Measurements from ENCODE around the gene BIRC3.
"Not testable (repeated sequence)": the region's sequence is repeated elsewhere in the genome, so short reads cannot be mapped to it uniquely, and the experiment has no call there.

BIRC3 gene

DNA sequence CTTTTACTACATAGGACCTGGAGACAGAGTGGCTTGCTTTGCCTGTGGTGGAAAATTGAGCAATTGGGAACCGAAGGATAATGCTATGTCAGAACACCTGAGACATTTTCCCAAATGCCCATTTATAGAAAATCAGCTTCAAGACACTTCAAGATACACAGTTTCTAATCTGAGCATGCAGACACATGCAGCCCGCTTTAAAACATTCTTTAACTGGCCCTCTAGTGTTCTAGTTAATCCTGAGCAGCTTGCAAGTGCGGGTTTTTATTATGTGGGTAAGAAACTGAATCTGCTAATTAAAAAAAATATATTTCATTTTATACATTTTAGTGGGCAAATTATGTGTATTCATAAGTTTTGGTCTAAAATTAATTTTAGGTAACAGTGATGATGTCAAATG is 7.8 kb downstream of the BIRC3 start:
- DNase-seq (ENCODE audit: low read depth): no peak

DNA sequence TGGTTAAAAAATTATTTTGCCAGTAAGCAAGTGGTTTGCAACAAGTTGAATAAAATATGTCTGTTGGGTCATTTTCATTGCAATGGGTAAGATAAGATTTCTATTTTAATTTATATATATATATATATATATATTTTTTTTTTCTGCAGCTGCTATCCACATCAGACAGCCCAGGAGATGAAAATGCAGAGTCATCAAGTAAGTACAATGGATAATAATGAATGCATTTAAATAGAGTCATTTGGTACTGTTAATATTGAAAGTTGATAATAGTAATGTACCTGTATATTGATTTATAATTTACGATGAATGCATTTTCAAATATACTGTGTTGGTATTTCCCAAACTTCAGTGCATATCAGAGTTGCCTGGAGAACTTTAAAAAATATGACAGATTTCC is 11.5 kb downstream of the BIRC3 start:
- no peak for DNase-seq (ENCODE audit: low read depth)

DNA sequence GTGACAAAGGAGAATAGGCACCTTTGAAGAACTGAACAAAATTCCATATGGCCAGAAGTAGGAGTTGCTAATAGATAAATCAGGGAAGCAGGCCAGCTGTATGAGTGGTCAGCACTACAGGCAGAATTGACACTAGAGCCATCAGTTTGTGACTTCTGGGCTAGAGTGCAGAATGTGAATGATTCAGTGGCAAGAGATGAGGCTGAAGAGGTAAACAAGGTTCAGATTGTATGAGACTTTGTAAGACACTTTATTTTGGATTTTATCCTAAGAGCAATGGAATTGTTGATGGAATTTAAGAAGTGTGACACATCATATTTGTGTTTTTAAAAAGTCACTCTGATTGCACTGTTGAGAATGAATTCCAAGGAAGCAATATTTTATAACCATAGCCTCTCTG is 12.9 kb downstream of the BIRC3 start:
- DNase-seq (ENCODE audit: low read depth): no peak

DNA sequence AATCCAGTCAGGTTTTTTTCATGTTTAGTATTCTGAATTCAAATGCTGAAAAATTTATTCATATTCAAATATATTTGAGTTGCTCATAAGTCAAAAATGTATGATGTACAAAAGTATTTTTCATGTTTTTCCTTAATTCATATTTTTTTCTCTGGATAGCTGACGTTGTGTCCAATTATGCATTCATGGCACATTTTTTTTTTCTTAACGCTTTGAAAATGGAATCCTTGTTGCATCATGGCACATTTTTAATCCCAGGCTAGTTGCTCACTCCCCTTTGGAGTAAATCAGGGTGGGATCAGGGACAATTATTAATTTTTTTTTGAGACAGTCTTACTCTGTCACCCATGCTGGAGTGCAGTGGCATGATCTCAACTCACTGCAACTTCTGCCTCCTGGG is 14.1 kb downstream of the BIRC3 start:
- no peak for DNase-seq (ENCODE audit: low read depth)

DNA sequence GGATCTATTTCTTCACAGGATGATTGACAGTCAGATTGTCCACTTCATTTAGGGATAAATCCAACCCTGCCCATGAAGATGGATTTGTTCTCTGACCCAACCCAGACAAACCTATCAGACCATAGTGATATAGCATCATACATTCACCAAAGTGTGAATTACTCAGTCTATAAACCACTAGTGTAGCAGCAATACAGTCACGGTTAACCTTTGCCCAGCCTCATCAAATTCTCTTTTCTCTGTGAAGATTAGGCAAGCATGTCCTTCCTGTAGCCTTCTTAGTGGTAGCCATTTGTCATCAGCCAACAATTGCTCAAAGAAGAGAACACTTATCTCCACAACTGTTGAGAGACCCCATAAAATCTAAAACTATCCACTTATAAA is 15.3 kb downstream of the BIRC3 start:
- no peak for DNase-seq (ENCODE audit: low read depth)

DNA sequence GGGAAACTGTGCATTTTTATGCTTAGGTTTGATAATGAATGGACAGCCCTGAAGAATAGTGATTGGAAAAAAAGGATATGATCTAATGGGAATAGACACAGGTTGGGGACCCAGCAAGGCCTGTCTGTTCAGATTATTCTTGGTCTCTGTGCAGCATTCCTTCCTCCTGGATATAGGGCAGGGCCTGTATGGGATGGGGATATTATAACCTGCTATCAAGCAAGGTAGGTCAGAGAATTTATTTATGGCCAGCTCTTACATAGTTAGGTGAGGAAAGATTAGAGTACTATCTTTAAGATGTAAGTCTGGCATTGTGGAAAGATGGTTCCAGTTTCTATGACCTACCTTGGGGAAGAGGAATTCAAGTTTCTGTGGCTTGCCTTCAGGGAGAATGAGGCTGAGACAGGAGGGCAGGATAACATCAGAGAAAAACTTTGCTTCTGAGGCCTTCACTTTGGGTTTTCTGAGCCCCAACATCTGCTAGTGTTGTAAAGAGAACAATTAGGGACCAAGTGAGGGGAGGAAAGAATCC is 21.3 kb downstream of the BIRC3 start:
- no peak for DNase-seq (ENCODE audit: low read depth)

DNA sequence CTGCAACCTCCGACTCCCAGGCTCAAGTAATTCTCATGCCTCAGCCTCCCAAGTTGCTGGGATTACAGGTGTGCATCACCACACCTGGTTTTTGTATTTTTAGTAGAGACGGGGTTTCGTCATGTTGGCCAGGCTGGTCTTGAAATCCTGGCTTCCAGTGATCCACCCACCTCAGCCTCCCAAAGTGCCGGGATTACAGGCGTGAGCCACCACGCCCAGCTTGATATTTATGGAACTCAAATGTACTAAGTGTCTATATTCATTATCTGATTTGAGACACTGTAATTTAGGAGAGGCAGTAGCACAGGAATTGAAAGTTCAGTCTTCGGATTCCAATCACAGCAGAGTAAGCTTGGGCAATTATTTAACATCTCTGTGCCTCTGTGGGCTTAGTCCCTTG is 24.0 kb downstream of the BIRC3 start:
- not testable (repeated sequence) for DNase-seq (ENCODE audit: low read depth)

DNA sequence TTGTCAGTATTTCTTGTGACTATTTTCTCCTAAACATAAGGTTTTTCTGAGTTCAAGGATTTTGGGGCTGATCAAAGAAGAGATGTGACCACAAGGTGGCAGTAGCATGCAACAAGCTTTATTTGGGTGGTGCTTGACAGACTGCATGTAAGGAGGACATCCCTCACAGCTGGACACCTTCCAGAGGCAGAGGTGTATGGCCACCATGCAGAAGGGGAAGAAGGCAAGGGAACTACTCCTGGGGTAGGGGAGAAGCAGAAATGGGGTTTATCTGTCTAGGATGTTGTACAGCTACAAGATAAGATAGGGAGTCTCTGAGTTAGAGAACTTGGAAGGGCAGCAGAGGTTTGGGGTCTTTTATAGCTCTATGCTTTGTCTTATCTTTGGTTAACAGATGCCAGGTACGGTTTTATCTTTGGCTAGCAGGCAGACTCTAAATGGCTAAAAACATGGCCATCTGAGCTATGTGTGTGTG is 24.6 kb downstream of the BIRC3 start:
- DNase-seq (ENCODE audit: low read depth): peak; percentile 30

DNA sequence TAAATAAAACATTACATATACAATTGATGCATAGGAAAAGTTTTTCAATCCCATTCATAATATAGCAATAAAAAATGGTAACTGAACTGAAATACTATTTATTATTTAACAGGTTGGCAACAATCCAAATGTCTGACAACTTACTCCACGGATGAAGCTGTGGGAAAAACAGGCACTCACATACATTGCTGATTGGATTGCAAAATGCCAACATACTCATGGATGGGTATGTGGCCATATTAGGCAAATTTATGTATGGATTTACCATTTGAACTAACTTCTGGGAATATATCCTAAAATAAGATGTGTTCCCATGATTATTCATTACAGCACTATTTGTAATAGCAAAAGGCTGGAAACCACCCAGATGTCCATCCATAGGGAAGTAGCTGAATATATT is 26.5 kb downstream of the BIRC3 start:
- DNase-seq (ENCODE audit: low read depth): no peak

DNA sequence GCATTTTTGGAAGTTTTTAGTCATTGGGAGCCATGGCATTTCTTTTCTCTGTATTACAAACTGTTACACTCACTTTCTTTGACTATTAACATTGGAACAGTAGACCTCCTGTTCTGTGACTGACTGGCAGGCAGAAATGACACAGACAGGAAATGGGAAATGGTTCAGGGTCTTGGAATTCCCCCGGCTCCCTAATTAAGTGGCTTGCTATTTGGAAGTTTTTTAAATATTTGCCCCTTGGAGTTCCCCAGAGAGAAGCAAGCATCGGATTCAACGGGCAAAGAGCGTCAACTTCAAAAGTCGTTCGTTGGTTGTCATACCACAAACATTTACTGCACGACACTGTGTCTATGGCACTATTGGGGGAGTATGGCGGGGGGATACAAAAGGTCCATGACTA is 28.6 kb downstream of the BIRC3 start:
- peak; percentile 41 for DNase-seq (ENCODE audit: low read depth)

DNA sequence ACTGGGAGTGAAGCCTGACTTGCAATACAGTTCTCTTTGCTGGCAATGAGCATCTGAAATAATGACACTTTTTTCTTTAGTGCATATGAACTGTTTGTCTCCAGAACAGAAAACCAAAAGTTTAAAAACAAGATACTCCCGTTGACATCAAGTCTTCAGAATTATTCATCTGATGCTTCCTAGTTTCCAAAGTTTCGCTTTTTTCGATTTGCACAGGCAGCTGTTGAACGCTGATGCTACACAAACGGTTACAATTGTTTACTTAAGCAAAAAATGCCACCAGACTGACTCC is 29.1 kb downstream of the BIRC3 start:
- no peak for DNase-seq (ENCODE audit: low read depth)

DNA sequence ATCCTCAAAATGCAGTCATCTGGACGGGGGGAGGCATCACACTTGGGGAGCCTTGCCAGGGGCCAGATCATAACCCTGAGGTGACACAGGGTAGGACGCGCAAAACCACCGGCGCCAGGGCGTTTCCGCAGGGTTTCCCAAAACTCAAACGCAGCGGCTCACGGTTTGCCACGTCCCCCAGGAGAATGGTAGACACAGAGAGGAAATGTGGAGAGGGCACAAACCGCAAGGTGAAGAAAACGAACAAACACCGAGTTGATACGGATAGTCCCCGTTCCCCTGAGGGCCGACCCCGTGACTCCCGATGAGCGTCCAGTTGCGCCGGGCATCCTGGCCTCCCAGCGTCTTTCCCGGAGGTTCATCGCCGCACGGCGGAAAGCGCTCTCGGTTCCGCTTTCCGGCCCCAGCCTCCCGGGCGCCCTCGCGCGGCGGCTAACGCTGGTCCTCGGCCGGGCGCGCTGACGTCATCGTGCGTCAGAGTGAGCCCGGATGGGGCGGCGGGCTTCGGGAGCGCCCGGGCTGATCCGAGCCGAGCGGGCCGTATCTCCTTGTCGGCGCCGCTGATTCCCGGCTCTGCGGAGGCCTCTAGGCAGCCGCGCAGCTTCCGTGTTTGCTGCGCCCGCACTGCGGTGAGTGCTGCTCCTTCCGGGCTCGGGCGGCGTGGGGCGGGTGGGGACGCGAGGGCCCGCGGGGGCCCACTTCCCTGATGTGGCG is 29.6 kb downstream of the BIRC3 start, which contains the start of gene BIRC2:
Gene BIRC2, plus strand, starts transcription at position 467 of the 714 bp plus-strand sequence. CDS start 2,641 bp downstream, outside the sequence.
- DNase-seq (ENCODE audit: low read depth): peak; percentile 95

DNA sequence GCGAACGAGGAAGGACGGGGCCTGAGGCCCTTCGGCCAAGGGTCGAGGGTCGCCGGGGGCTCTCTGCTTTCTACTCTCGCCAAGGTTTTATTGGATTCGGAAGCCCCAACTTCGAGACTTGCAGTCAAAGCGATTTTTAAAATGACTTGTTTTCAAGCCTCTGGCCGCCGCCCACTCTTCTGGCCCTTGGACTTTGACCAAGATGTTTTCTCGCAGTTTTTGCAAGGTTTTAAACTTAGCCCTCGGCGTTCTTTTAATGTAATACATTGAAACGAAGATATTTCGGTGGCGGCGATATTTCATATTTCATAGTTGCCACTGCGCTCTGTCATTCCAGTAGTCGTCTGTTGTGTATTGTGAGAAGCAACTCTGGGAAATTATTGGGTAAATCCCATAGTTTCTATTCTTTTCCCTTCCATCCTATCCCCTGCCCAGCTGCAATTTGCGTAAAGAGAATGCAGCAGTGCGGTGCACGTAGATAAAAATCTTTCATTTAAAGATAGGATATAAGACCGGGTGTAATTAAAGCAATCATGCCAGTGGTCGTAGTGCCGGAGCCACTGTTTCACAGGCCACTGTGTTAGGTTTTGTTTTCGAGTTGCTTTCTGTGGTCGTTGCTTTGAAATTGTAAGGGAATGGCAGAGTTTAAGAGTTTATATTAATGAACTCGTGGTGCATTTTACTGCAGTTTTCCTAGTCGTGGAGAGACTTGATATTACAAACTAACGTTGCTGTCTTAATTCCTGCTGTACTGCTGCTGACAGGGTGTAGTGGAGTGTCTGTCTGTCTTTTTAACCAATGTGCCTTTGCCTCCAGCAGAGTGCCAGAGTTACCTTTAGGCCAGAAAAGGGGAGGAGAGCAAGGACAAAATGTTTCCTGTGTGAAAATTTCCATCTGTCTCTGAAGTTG is 30.4 kb downstream of the BIRC3 start:
- no peak for DNase-seq (ENCODE audit: low read depth)

DNA sequence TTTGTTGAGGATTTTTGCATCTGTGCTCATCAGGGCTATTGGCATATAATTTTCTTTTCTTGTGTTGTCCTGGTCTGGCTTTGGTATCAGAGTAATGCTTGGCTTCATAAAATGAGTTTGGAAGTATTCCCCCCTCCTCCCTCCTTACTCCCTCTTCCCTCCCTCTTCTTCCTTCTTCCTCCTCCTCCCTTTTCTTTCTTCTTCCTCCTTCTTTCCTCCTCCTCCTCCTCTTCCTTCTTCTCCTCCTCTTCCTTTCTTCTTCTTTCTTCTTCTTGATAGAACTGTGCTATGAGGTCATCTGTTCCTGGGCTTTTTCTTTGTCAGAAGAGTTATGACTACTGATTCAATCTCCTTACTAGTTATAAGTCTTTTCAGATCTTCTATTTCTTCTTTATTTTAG is 39.8 kb downstream of the BIRC3 start:
- no peak for DNase-seq (ENCODE audit: low read depth)

DNA sequence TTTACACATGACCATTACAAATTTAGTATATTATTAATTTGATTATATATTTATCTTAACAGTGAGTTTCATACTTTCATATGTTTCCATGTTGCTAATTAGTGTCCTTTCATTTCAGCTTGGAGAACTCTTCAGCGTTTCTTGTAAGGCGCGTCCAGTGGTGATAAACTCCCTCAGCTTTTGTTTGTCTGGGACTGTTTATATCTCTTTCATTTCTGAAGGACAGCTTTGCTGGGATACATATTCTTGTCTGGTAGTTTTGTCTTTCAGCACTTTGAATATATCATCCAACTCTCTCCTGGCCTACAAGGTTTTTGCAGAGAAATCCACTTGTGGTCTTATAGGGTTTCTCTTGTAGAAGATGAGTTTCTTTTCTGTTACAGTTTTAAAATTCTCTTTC is 42.1 kb downstream of the BIRC3 start:
- no peak for DNase-seq (ENCODE audit: low read depth)

DNA sequence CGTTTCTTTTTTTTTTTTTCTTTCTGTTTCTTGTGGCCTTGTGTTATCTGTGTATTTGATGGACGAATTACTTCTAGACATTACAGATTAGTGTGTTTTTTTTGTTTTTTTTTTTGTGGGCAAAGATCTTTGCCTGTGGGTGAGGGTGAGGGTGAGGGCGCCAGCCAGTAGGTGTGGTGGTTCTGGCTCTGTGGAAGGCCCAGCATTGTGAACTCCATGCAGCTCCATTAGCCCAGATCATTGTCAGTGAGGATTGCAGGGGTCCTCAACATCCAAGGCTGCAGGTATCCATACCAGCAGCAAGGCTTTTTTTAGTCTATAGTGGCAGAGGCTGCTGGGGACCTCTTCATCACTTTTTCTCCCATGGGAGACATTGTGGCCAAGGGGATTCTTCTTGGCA is 43.4 kb downstream of the BIRC3 start:
- DNase-seq (ENCODE audit: low read depth): peak; percentile 30

DNA sequence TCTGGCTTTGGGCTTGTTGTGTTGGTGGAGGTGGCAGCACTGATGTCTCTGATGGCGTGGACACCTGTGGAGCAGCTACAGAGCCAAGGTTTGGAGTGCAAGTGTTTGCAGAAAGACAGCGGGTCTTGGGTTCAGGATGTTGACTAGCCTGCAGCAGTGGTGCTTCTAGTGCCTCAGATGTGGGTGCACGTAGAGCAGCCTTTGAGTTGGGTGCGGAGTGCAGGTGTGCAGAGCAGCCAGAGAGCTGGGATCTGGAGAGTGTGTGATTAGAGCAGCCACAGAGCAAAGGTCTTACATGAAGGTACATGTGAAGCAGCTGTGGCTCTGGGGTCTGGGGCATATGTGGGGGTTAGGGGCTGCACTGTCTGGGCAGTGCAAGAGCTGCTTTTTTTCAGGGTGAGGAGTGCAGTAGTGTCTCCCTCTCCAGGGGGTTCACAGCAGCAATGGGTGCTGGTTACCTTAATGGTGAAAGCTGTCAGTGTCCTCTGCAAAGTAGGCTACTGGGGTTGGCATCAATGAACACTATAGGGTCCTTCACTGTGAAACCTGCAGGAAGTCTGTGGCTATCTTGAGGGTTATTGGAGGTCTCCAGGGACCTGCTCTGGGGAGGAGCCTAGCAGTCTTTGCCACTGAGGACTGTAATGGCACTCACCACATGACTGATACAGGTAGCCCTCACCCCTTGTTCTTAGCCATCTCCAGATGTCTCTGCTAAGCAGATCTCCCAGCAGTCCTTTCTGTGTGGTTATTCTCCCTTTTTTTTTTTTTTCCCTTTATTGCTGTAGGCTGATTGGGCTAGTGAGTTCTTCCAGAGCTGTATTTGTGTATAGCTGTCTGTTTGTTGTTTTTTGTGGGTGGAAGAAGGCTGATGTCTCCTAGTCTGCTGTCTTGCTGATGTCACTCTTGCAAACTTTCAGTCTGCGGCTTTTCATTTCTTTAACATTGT is 44.1 kb downstream of the BIRC3 start:
- peak; percentile 28 for DNase-seq (ENCODE audit: low read depth)

DNA sequence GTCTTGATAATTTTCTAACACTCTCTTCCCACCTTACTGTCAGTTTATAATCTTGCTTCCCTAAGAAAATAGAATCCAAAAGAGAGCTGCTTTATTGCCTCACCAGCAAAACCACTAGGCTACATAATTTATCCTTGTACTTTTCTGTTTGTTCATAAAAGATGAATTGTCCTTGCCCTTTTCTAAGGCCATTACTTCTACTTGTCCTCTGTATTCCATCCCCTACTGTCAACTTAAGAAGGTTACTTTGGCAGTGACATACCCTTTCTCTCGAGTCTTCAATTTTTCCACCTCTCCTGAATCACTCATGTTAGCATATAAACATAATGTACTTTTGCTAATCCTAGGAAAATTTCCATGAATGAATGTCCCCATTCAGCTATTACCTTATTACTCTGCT is 47.7 kb downstream of the BIRC3 start:
- DNase-seq (ENCODE audit: low read depth): no peak

DNA sequence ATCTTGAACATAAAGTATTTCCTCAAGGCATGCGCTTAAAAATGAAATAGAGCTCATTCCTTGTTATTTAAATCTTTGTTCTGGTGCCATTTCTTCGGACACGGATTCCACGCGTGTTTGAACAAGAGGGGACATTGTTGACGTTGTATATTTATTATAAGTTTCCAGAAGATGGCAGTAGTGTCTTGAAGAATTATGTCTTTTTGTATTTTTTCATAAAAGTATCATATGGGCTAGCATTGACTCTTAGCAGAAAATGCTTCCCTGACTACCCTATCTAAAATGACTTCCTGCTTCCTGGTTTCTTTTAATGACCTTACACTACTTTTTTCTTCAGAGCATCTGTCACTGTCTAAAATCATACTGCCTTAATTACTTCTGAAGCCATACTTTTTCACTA is 50.1 kb downstream of the BIRC3 start:
- DNase-seq (ENCODE audit: low read depth): no peak

DNA sequence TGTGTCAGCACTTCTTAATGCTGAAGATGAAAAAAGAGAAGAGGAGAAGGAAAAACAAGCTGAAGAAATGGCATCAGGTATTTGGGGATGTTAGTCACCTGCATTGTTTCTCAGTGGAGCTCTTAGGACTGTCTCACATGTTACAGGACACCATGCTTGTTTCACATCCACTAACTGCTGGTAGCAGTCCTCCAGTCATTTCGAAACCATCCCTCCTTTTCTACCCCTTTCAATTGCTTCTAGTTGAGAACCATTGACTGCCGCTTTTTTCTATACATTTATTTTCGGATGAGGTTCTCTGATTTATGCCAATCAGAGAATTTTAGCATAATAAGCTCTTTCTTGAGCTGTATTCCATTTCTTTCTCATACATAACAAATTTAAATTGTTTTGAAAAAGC is 51.2 kb downstream of the BIRC3 start:
- no peak for DNase-seq (ENCODE audit: low read depth)

DNA sequence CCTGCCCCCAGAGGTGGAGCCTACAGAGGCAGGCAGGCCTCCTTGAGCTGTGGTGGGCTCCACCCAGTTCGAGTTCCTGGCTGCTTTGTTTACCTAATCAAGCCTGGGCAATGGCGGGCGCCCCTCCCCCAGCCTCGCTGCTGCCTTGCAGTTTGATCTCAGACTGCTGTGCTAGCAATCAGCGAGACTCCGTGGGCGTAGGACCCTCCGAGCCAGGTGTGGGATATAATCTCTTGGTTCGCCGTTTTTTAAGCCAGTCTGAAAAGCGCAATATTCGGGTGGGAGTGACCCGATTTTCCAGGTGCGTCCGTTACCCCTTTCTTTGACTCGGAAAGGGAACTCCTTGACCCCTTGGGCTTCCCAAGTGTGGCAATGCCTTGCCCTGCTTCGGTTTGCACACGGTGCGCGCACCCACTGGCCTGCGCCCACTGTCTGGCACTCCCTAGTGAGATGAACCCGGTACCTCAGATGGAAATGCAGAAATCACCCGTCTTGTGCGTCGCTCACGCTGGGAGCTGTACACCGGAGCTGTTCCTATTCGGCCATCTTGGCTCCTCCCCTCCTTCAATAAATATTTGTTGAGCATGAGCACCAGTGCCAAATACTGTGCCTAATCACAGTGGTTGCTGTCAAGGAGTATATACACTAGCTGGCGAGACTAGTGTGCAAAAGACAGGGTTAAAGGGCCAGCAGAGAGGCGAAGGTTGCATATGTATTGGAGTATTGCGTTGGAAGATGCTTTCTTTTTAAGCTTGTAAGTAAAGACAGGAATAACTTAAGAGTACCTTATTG is 57.5 kb downstream of the BIRC3 start:
- DNase-seq (ENCODE audit: low read depth): not testable (repeated sequence)
